Measurements from ENCODE around the gene STC2. TPM values are rescaled to one million over a fixed set of nuclear protein-coding genes. Genes with fewer than 3 reads are reported as not detected.

STC2 gene
- total RNA-seq, 2 donors from 2014 or later: 44.5 to 59.3 TPM

DNA sequence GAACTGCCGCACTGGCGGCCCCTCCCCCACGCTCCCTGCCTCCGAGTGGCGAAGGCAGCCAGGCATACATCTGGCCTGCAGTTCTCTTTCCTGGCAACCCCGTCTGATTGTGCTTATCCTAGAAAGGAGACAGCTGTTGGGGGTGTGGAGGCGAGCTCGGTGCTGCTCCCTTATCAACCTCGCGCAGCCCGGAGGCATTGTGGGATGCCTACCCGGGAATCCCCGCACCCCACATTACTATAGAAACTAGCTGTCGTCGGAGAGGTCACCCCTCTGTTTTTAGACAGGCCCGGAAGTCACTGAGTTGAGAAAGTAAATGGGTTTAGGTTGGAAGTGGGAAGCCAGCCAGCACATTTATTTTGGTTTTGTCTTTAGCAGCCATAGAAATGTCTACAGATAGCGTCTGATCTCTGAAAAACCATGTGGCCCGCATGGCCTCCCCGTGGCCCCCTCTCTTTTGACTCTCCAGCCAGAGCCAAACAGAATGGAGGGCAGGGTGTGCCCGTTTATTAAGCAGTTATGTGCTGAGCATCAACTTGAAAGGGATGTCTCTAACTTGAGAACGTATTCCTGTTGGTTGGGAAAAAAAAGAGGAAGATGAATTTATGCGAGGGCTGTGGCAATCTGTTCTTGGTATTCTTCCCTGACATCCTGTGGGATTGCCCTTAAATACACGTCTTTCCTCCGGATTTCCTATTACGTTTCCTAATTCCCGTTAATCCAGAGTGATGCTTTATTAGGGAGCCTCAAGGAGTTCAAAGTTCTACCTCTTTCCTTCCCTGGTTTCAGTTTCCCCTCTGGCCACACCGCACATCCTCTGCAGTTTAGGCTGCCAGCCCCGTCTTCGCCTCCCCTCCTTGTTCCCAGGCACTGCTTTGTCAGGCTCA is 3.9 kb downstream of the STC2 start:
- Mint-ChIP-seq H3K36me3 (ENCODE audit: insufficient read depth in 2 of 2) (peaks cover 29 to 73% of the 10 kb centered on the region in 2 donors), H3K4me1 (ENCODE audit: low read depth) (peaks cover 30% of the 10 kb centered on the region), H3K9me3 (no peaks in the 10 kb centered on the region), H3K27me3 (ENCODE audit: low read depth) (peaks cover 26% of the 10 kb centered on the region), H3K4me3 (peak overlapping the region; percentile 90), H3K27ac (peak overlapping the region; percentile 21)
- no peak for ATAC-seq (replicated peaks in 1 of 2)
- DNase-seq: peak in 1 of 2 donors; percentile 10

DNA sequence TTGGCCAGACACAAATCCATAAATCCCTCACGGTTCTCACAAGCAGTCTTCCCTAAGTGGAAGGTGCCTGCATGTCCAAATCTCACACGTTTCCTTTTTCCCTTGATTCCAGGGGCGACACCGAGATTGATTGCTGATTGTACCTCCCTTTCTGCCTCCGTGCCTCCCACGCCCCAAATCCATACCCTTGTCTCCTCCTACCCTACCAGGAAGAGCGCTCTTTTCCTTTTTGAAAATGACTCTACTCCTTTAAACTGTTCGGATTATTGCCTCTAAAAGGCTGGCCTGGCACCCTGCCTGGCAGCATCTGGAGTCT is 4.5 kb downstream of the STC2 start:
- DNase-seq (no peak), ATAC-seq (replicated peaks in 1 of 2) (no peak)
- Mint-ChIP-seq H3K4me3 (peak overlapping the region; percentile 90), H3K36me3 (ENCODE audit: insufficient read depth in 2 of 2) (peaks cover 29 to 71% of the 10 kb centered on the region in 2 donors), H3K27me3 (ENCODE audit: low read depth) (peaks cover 26% of the 10 kb centered on the region), H3K4me1 (ENCODE audit: low read depth) (peaks cover 30% of the 10 kb centered on the region), H3K27ac (no peak overlapping the region), H3K9me3 (no peaks in the 10 kb centered on the region)

DNA sequence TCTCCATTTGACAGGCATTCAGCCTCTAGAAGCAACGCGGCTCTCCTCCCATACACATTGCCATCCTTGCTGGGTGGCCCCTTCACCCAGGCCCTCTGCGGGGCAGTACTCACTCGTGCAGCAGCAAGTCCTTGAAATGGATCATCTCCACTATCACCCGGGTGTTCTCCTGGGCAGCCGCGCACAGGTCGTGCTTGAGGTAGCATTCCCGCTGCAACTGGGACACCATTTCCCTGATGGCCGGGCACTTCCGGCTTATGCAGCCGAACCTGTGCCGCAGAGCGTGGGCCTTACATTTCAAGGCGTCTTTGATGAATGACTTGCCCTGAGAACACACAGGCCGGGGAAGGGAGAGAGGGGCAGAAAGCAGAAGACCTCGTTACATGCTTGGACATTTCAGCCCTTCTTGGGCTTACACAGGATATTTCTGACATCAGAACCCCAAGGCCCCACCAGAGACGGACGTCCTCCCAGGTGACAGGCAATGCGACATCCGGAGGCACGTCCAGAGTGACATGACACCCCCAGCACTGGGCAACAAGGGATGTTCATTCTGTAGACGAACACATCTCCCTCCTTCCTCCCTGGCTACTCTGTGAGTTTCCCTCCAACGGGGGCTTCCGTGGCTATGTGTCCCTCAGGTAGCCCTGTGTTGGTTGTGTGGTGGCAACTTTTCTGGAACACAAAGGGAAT is 5.0 kb downstream of the STC2 start:
- Mint-ChIP-seq H3K36me3 (ENCODE audit: insufficient read depth in 2 of 2) (peaks cover 26 to 73% of the 10 kb centered on the region in 2 donors), H3K27me3 (ENCODE audit: low read depth) (peaks cover 26% of the 10 kb centered on the region)

DNA sequence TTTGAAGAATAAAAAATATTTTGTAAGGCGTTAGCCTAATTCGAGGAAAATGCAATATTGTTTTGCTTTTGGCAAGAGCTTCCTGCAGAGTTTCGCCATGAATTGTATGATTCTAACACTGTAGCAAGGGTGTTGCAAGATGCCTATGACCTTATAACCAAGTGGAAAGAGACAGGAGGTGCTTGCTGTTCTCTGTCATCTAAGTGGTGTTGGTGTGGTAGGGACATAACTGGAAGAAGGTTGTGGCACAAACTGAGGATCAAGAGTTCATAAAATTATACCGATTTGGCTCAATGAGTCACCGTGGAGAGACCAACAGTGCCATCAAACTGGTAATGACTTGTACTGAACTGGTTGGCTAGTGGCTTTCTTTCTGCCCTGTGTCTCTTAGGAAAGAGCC is 6.3 kb downstream of the STC2 start:
- DNase-seq (no peak), ATAC-seq (replicated peaks in 1 of 2) (no peak)
- Mint-ChIP-seq H3K9me3 (no peaks in the 10 kb centered on the region), H3K27ac (no peak overlapping the region), H3K36me3 (ENCODE audit: insufficient read depth in 2 of 2) (peaks cover 26 to 76% of the 10 kb centered on the region in 2 donors), H3K27me3 (ENCODE audit: low read depth) (peaks cover 26% of the 10 kb centered on the region), H3K4me1 (ENCODE audit: low read depth) (peaks cover 30% of the 10 kb centered on the region), H3K4me3 (no peak overlapping the region)

More for the DNA sequence above, 5.0 kb downstream of the STC2 start:
- H3K9me3 Mint-ChIP-seq: no peaks in the 10 kb centered on the region
- H3K4me1 Mint-ChIP-seq (ENCODE audit: low read depth): peaks cover 30% of the 10 kb centered on the region
- H3K27ac Mint-ChIP-seq: no peak overlapping the region
- ATAC-seq (replicated peaks in 1 of 2): no peak
- DNase-seq: no peak
- H3K4me3 Mint-ChIP-seq: no peak overlapping the region

DNA sequence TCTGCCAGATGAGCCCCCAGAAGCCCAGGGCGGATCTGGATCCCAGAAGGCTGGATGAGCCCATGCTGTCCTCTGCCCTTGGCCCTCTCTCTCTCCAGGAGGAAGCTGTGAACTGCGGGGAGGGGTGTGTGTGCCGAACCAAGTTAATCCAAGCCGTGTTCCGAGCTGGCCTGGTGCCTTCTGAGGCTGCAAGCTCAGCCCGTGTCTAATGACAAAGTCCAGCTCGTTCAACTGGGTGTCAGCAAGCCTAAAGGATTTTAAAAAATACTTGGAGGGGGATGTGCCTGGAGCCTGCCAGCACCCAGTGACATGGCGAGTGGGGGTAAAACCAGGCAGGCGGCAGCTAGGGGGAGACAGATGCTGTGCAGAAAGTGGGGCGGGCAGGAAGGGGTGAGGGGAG is 8.0 kb downstream of the STC2 start:
- peaks cover 16% of the 10 kb centered on the region for H3K4me1 Mint-ChIP-seq (ENCODE audit: low read depth)
- H3K27ac Mint-ChIP-seq: no peak overlapping the region
- H3K4me3 Mint-ChIP-seq: no peak overlapping the region
- DNase-seq (no peak), ATAC-seq (replicated peaks in 1 of 2) (no peak)
- peaks cover 17% of the 10 kb centered on the region for H3K27me3 Mint-ChIP-seq (ENCODE audit: low read depth)
- H3K36me3 Mint-ChIP-seq (ENCODE audit: insufficient read depth in 2 of 2): peaks cover 18 to 60% of the 10 kb centered on the region in 2 donors
- no peaks in the 10 kb centered on the region for H3K9me3 Mint-ChIP-seq

DNA sequence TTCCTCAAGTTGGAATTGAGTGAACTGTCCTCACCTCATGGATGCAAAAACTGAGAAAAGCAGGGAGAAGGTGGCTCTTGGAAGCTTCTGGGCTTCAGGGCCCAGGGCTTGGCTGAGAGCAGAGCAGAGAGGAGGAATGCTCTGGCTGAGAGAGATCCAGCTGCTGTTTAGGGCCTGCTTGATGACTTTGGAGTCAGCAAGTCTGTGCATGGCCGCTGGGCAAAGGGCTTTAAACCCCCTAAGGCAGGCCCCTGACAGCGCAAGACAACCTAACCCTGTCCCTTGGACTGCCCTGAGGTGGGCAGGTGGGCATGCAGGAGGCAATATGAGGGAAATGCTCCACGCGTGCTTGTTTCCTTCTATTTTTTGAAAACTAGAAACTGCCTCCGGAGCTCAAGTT is 8.6 kb downstream of the STC2 start:
- ATAC-seq (replicated peaks in 1 of 2) (no peak), DNase-seq (no peak)
- Mint-ChIP-seq H3K4me1 (ENCODE audit: low read depth) (peaks cover 10% of the 10 kb centered on the region), H3K36me3 (ENCODE audit: insufficient read depth in 2 of 2) (peaks cover 15 to 54% of the 10 kb centered on the region in 2 donors), H3K27ac (no peak overlapping the region), H3K27me3 (ENCODE audit: low read depth) (peaks cover 11% of the 10 kb centered on the region), H3K4me3 (no peak overlapping the region), H3K9me3 (no peaks in the 10 kb centered on the region)

DNA sequence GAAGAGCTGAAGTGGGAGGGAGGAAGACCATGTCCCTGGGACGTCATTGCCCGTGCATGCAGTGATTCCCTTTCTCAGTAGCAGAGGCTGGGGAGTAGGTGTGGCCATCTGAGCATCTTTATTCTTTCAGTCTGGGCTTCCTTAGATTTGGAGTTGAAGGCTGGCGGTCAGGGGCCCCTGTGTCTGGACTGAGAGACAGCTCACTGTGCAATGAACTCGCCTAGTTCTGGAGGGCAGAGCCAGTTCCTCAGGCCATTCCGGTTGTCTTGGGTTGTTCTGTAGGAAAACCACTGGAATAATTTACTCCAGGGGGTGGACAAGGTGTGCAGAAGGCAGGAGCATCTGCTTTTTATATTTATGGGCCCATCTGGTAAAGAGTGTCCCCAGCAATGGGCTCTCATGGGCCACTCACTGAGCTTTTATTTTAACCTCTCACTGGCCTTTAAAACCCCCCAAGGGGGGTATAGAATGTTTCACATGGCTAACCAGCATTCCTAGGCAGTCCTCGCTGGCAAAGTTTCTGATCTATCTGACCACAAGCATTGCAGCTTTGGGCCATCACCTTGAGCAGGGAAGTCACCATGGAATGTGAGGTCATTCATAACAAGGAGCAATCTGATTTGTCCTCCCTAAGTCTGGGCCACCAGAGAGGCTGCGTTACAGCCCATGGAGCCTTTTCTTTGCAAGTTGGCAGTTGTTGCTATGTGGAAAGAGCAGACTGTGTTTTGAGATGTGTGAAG is 9.2 kb downstream of the STC2 start:
- no peak overlapping the region for H3K4me3 Mint-ChIP-seq
- DNase-seq: no peak
- peaks cover 11 to 48% of the 10 kb centered on the region in 2 donors for H3K36me3 Mint-ChIP-seq (ENCODE audit: insufficient read depth in 2 of 2)
- ATAC-seq (replicated peaks in 1 of 2): no peak
- peaks cover 4% of the 10 kb centered on the region for H3K4me1 Mint-ChIP-seq (ENCODE audit: low read depth)
- H3K9me3 Mint-ChIP-seq: no peaks in the 10 kb centered on the region
- H3K27ac Mint-ChIP-seq: no peak overlapping the region
- peaks cover 6% of the 10 kb centered on the region for H3K27me3 Mint-ChIP-seq (ENCODE audit: low read depth)

DNA sequence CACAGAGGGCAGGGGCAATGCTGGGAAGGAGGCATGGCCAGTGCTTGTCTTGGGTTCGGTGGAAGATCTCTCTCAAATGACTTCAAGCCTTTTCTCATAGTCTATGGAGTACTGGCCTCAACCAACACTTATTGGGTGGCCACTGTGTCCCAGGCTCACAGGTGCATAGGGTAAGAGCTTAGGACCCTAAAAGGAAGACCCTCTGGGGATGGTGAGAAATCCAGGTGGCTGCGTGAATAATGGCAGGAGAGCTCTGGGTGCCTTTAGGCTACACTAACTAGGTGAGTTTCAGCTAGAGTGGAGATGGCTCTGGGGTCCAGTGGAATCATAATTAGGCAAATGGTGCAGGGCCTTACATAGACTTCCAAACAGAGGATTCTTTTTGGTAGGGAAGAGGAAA is 9.9 kb downstream of the STC2 start:
- ATAC-seq (replicated peaks in 1 of 2) (no peak), DNase-seq (no peak)
- Mint-ChIP-seq H3K27ac (no peak overlapping the region), H3K36me3 (ENCODE audit: insufficient read depth in 2 of 2) (peaks cover 8 to 43% of the 10 kb centered on the region in 2 donors), H3K9me3 (no peaks in the 10 kb centered on the region), H3K27me3 (ENCODE audit: low read depth) (no peaks in the 10 kb centered on the region), H3K4me3 (no peak overlapping the region), H3K4me1 (ENCODE audit: low read depth) (no peaks in the 10 kb centered on the region)

DNA sequence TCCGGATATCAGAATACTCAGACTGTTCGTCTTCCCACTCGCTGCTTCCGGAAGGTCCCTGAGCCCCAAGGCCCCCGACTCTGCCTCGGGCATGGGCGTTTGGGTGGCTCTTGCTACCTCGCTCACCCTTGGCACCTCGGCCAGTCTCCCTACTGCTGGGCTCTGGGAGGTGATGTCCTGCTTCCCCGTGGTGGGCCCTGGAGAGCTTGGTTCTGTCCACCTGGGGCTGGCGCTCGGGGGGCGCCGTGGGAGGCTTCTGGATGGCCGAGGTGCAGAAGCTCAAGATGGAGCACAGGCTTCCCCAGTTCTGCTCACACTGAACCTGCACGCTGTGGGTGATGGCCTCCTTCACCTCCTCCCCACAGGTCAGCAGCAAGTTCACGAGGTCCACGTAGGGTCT is 10.4 kb downstream of the STC2 start:
- no peaks in the 10 kb centered on the region for H3K9me3 Mint-ChIP-seq

DNA sequence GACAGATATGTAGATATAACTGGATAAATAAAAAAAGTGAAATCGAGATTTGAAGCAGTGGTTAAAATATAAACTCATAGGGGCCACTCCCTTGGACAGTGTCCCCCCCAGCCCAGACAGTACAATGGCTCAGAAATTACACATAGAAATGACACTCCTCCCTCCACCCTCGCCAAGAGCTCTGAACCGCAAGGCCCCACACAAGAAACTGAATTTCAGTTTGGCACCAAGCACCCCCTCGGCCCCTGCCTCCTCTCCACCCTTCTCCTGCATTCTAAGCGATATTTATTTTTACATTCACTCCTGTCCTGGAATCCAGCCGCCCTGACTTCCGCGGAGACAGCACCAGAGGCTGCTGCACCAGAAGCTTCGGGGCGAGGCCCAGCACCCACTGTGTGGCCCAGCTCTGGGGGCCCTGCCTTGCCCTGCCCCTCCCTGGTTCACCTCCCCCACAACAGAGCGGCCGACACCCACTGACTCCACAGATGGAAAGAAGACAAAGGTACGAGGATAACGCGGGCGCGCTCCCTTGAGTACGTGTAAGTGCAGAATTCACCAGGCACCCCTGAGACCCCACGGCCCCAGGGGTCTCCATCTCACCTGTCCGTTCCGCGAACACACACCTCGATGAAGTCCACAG is 11.0 kb downstream of the STC2 start:
- ATAC-seq (replicated peaks in 1 of 2): no peak
- Mint-ChIP-seq H3K9me3 (no peaks in the 10 kb centered on the region), H3K4me1 (ENCODE audit: low read depth) (no peaks in the 10 kb centered on the region), H3K27me3 (ENCODE audit: low read depth) (peaks cover 2% of the 10 kb centered on the region), H3K4me3 (no peak overlapping the region), H3K27ac (no peak overlapping the region), H3K36me3 (ENCODE audit: insufficient read depth in 2 of 2) (peaks cover 8 to 33% of the 10 kb centered on the region in 2 donors)
- no peak for DNase-seq

More for the DNA sequence above, 10.4 kb downstream of the STC2 start:
- DNase-seq (no peak), ATAC-seq (replicated peaks in 1 of 2) (no peak)
- Mint-ChIP-seq H3K27ac (no peak overlapping the region), H3K4me3 (no peak overlapping the region), H3K27me3 (ENCODE audit: low read depth) (no peaks in the 10 kb centered on the region), H3K36me3 (ENCODE audit: insufficient read depth in 2 of 2) (peaks cover 8 to 38% of the 10 kb centered on the region in 2 donors), H3K4me1 (ENCODE audit: low read depth) (no peaks in the 10 kb centered on the region)

DNA sequence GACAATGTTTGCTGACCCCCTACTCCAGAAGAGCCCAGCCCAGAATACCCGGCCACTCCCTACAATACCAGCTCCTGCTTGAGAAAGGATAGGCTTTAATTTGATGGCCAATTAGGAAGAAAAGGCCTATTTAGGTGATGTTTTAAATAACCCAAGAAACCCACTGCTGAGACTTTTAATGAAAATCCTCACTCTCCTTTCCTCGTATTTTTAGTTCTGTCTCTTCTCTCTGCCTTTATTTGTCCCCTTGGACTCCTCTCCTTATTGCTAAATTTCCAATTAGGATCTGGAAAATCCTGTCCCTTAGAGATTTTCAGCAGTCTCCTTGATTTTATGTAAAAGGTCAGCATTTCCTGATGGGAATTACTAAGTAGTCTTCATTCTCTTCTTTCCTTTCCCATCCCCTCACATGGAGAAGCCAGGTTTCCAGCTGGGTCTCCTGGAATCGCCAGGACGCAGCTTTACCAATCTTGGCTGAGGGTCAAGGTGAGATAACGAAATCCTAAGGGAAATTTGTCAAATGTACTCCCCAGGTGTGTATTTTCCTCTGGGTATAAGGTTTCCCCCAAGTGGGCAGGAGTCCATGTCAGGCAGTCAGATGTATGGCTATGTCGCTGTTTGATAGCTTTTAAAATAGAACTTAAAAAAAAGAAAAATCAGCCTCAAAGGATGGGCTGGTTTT is 11.7 kb downstream of the STC2 start:
- DNase-seq (no peak), ATAC-seq (replicated peaks in 1 of 2) (no peak)
- Mint-ChIP-seq H3K4me1 (ENCODE audit: low read depth) (no peaks in the 10 kb centered on the region), H3K4me3 (no peak overlapping the region), H3K27me3 (ENCODE audit: low read depth) (peaks cover 9% of the 10 kb centered on the region), H3K9me3 (no peaks in the 10 kb centered on the region), H3K27ac (no peak overlapping the region), H3K36me3 (ENCODE audit: insufficient read depth in 2 of 2) (peaks cover 5 to 29% of the 10 kb centered on the region in 2 donors)

DNA sequence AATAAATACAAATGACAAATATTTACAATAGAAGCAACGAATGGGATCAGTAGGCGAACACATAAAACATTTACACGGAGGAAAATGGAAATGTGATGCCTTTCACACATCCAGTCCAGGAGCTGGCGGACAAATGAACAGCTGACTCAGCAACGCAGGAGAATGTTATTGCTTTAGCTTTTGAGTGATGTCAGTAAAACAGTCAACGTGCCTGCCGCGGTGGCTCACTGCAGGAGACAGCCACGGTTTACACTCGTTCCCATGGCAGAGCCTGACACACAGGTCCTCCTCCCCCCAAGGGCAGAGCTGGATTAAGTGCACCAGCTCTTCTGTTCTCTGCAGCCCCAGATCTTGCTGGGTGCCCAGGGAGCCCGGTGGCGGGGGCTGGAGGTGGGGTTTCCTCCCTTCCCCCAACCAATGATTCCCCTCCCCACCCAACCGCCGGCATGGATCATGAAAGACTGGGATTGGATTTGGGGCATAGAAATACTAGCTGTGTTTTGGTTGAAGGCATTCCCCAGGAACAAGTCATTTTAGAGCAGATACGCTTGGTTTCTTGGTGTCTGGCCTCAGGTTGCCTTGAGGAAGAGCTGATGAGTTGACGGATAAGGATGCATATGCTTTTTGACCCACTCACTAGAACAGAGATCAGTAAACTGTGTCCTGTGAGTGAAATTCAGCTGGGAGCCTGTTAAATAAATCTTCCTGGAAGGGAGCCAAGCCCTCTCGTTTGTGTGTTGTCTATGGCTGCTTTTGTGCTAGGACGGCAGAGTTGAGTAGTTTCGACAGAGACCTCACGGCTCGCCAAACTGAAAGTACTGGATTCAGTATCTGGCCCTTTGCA is 12.5 kb downstream of the STC2 start:
- DNase-seq (no peak), ATAC-seq (replicated peaks in 1 of 2) (no peak)
- H3K36me3 Mint-ChIP-seq (ENCODE audit: insufficient read depth in 2 of 2): peaks cover 5 to 24% of the 10 kb centered on the region in 2 donors
- peaks cover 16% of the 10 kb centered on the region for H3K27me3 Mint-ChIP-seq (ENCODE audit: low read depth)
- no peak overlapping the region for H3K4me3 Mint-ChIP-seq
- H3K27ac Mint-ChIP-seq: no peak overlapping the region
- no peaks in the 10 kb centered on the region for H3K9me3 Mint-ChIP-seq
- no peaks in the 10 kb centered on the region for H3K4me1 Mint-ChIP-seq (ENCODE audit: low read depth)
